ENCODE results near the gene ZNF768. TPM values are rescaled to one million over a fixed set of nuclear protein-coding genes. Genes with fewer than 3 reads are reported as not detected.

ZNF768 gene
- total and polyA plus RNA-seq, 12 donors: 36.0 to 75.1 (median 45.9) TPM

DNA sequence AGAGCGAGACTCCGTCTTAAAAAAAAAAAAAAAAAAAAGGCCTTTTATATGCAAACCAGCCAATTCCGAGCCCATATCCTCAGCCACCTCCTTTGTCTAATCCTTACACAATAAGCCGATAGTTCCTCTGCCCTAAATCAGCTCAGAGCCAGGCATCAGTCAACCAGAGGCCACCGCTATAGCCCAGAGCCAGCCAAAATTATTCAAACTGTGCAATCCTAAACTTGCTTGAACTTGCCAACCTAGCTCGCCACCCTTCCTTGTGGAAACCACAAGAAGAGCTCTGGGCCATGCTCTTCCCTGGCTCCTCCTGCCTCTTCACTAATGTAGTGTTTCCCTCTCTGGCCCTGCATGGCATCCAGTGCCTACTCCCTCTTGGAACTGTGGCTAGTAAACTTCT lies 36.2 kb downstream of the ZNF768 start:
- Histone ChIP-seq H3K9me3 (no peaks in the 10 kb centered on the region), H3K27ac (no peak overlapping the region), H3K27me3 (peaks cover 0 to 8% (median 0%) of the 10 kb centered on the region in 7 donors), H3K4me3 (no peak overlapping the region), H3K4me1 (peaks cover 0 to 25% (median 0%) of the 10 kb centered on the region in 9 donors), H3K36me3 (peaks cover 0 to 87% (median 0%) of the 10 kb centered on the region in 9 donors)
- DNase-seq: no peak
- intact Hi-C loops (cut with DNase I): no loop called here
- TF ChIP-seq, protein P1, sequence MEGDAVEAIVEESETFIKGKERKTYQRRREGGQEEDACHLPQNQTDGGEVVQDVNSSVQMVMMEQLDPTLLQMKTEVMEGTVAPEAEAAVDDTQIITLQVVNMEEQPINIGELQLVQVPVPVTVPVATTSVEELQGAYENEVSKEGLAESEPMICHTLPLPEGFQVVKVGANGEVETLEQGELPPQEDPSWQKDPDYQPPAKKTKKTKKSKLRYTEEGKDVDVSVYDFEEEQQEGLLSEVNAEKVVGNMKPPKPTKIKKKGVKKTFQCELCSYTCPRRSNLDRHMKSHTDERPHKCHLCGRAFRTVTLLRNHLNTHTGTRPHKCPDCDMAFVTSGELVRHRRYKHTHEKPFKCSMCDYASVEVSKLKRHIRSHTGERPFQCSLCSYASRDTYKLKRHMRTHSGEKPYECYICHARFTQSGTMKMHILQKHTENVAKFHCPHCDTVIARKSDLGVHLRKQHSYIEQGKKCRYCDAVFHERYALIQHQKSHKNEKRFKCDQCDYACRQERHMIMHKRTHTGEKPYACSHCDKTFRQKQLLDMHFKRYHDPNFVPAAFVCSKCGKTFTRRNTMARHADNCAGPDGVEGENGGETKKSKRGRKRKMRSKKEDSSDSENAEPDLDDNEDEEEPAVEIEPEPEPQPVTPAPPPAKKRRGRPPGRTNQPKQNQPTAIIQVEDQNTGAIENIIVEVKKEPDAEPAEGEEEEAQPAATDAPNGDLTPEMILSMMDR (IDR thresholded peaks at IDR 0.05): no peak
- no peak for ATAC-seq
- 86 to 87% methylated on average over 6 of the region's 6 CpGs for WGBS, 2 donors

DNA sequence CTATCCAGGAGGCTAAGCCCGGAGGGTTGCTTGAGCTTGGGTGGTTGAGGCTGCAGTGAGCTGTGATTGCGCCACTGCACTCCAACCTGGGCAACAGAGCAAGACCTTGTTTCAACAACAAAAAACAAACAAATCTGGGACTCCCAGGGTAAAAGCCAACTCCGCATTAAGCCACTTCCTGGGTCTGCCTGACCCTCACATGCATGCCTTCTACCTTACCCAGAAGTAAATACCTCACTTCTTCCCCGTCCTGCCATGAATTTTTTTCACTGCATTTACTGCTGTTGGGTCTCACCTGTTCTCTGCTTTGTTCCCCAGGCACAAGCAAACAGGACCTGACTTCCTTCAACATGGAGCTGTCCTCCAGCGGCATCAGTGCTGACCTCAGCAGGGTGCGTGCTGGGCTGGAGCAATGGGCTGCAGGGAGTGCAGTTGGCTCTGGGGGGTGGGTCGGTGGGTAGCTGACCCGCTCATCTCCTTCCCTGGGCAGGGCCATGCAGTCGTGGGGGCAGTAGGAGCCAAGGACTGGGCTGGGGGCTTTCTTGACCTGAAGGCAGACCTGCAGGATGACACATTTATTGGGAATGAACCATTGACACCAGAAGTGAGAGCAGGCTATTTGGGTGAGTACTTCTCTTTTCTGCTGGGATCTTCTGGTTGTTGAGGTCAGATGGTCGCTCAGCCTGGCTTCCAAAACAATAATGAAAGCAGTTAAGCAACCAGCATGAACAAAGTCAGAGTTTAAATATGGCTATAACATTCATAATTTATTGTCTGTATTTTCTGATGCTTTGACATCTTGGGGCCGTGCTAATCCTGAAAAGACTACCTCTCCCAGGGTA lies 37.4 kb downstream of the ZNF768 start:
- intact Hi-C loops (cut with DNase I): loop anchor here in 1 of 10 donors (10.0 kb wide), 1 partner anchor 54 kb away; the partner anchor contains the start of gene DCTPP1
- Histone ChIP-seq H3K4me1 (peaks cover 0 to 25% (median 0%) of the 10 kb centered on the region in 9 donors), H3K36me3 (peaks cover 0 to 82% (median 0%) of the 10 kb centered on the region in 9 donors), H3K27ac (peak overlapping the region in 1 of 10 donors; percentile 42), H3K9me3 (no peaks in the 10 kb centered on the region), H3K27me3 (peaks cover 0 to 8% (median 0%) of the 10 kb centered on the region in 7 donors), H3K4me3 (no peak overlapping the region)
- no peak for DNase-seq
- WGBS, 2 donors: 62 to 67% methylated on average over 11 of the region's 11 CpGs
- ATAC-seq: no peak
- TF ChIP-seq, protein P1 (IDR thresholded peaks at IDR 0.05): no peak

DNA sequence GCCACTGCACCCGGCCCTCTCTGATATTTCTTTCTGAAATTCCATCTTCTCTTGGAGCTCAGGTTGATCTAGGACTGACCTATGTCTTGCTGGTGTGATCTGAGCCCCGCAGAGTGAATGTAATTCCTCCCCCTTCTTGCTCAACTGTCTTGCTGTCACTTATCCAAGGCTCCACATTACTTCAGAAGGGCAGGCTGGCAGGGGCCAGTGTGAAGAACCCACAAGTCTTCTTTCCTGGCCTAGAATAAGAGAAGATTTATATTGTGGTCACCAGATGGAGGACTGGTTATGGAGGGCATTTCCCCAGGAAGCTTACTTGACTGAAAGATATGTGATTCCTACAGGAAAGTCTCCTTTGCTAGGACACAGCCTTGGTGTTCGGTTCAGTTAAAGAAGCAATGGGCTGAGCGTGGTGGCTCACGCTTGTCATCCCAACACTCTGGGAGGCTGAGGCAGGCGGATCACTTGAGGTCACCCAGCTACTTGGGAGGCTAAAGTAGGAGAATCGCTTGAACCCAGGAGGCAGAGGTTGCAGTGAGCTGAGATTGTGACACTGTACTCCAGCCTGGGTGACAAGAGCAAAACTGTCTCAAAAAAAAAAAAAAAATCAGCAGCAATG lies 40.4 kb downstream of the ZNF768 start:
- Histone ChIP-seq H3K36me3 (peaks cover 0 to 91% (median 0%) of the 10 kb centered on the region in 9 donors), H3K4me1 (peaks cover 0 to 13% (median 0%) of the 10 kb centered on the region in 9 donors), H3K27me3 (peaks cover 0 to 8% (median 0%) of the 10 kb centered on the region in 7 donors), H3K4me3 (no peak overlapping the region), H3K27ac (no peak overlapping the region), H3K9me3 (no peaks in the 10 kb centered on the region)
- ATAC-seq: no peak
- intact Hi-C loops (cut with DNase I): loop anchor here in 1 of 10 donors (10.0 kb wide), 1 partner anchor 51 kb away; the partner anchor contains the start of gene DCTPP1
- DNase-seq: no peak
- 91 to 92% methylated on average over 7 of the region's 7 CpGs for WGBS, 2 donors
- TF ChIP-seq, protein P1 (IDR thresholded peaks at IDR 0.05): no peak

DNA sequence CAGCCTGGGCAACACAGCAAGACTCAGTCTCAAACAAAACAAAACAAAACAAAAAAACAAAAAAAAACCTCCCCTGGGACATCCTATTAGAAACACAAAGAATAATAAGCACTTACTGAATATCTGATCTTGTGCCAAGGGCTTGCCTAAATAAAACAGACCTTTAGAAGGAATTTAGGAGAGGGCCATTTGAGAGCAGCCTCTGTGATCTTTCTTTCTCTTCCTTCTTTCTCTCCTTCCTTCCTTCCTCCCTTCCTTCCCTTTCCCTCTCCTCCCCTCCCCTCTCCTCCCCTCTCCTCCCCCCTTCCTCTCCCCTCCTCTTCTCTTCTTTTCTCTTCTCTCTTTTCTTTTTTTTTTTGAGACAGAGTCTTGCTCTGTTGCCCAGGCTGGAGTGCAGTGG lies 41.5 kb downstream of the ZNF768 start:
- peaks cover 0 to 94% (median 0%) of the 10 kb centered on the region in 9 donors for H3K36me3 ChIP-seq
- peaks cover 0 to 13% (median 0%) of the 10 kb centered on the region in 9 donors for H3K4me1 ChIP-seq
- no peaks in the 10 kb centered on the region for H3K9me3 ChIP-seq
- H3K27me3 ChIP-seq: peaks cover 0 to 8% (median 0%) of the 10 kb centered on the region in 7 donors
- TF ChIP-seq, protein P1 (IDR thresholded peaks at IDR 0.05): no peak
- intact Hi-C loops (cut with DNase I): loop anchor here in 1 of 10 donors (10.0 kb wide), 1 partner anchor 50 kb away; the partner anchor contains the start of gene DCTPP1
- ATAC-seq: no peak
- DNase-seq: no peak
- no peak overlapping the region for H3K27ac ChIP-seq
- no peak overlapping the region for H3K4me3 ChIP-seq
